ENCODE results near the gene RBM19.

The RBM19 gene

DNA sequence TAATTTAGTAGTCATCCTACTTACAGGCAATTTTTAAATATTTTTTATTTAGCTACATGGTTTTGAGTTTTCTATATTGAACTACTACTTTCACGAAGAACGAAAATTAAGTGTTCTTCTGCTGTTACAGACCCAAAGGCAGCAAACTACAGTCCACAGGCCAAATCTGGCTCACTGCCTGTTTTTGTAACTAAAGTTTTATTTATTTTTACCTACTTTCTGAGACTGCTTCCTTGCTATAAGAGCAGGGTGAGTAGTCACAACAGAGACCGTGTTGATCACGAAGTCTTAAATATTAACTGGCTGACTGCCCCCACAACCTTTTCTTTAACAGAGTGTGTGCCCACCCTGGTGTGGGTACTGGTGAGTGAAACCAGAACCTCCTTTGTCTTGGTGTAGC, 11.6 kb downstream of the RBM19 start:
- peaks cover 6% of the 10 kb centered on the region for H3K36me3 ChIP-seq (ENCODE audit: insufficient read depth, low read length)
- no peaks in the 10 kb centered on the region for H3K4me1 ChIP-seq (ENCODE audit: insufficient read depth, low read length)
- no peaks in the 10 kb centered on the region for H3K9me3 ChIP-seq (ENCODE audit: control insufficient read depth, insufficient read depth, low read length)
- H3K9ac ChIP-seq (ENCODE audit: low read depth, low read length), result no peak overlapping the region

DNA sequence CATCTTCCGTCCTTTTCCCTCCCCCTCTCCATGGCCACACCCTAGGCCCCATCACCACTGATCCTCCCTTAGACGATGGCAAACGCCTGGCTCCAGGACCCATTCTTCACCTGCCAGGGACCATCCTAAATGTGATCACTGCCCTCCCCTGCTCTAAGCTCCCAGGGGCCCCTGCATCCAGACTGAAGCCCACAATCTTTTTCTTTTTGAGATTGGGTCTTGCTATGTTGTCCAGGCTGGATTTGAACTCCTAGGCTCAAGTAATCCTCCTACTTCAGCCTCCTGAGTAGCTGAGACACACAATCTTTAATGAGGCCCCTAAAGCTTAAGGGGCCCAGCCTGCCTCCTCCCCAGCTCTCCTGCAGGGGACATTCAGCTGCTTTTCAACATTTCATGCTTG, 15.3 kb downstream of the RBM19 start:
- Histone ChIP-seq H3K36me3 (ENCODE audit: insufficient read depth, low read length) (peaks cover 5% of the 10 kb centered on the region; the same call in 1 of the 2 replicates), H3K9ac (ENCODE audit: low read depth, low read length) (no peak overlapping the region), H3K4me1 (ENCODE audit: insufficient read depth, low read length) (no peaks in the 10 kb centered on the region), H3K9me3 (ENCODE audit: control insufficient read depth, insufficient read depth, low read length) (no peaks in the 10 kb centered on the region)

GRCh38 chr12:113949321-113950305, 16.5 kb downstream of the RBM19 start:
- Histone ChIP-seq H3K4me1 (ENCODE audit: insufficient read depth, low read length) (no peaks in the 10 kb centered on the region), H3K9me3 (ENCODE audit: control insufficient read depth, insufficient read depth, low read length) (no peaks in the 10 kb centered on the region), H3K36me3 (ENCODE audit: insufficient read depth, low read length) (peaks cover 13% of the 10 kb centered on the region; the same call in 1 of the 2 replicates), H3K9ac (ENCODE audit: low read depth, low read length) (no peak overlapping the region)

DNA sequence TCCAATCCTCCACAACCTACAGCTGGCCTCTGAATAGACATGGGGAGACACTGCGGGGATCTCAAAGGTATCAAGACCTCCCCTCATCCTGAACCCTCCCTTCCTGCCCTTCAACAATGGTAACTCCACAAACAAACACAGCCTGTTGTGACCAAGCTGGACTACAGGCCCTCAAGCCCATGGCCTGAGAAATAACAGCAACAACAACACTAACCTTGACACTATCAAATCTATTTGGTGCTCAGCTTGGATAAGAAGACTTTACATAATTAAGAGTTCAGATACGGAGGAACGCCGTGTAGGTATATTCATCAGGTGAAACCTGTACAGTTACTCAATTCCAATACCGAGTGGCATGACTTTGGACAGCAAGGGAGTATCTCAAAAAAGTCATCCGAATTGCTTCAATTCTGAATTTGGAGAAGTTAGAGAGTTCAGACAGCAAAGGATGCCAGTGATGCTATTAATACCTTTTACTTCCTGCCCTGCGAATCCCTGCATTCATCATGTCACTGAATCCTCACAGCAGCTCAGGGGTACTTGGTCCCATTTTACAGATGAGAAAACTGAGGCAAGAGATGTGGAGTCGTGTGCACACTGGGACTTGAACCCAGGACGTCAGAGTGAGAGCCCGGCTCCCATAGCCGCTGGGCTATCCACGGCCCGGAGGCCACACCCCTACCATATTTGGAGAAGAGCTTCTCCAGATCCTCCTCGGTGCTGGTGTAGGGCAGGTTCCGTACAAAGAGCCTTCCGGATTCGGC, 17.8 kb downstream of the RBM19 start:
- H3K36me3 ChIP-seq (ENCODE audit: insufficient read depth, low read length), result peaks cover 13% of the 10 kb centered on the region; the same call in 1 of the 2 replicates
- no peaks in the 10 kb centered on the region for H3K9me3 ChIP-seq (ENCODE audit: control insufficient read depth, insufficient read depth, low read length)
- no peaks in the 10 kb centered on the region for H3K4me1 ChIP-seq (ENCODE audit: insufficient read depth, low read length)
- no peak overlapping the region for H3K9ac ChIP-seq (ENCODE audit: low read depth, low read length)

DNA sequence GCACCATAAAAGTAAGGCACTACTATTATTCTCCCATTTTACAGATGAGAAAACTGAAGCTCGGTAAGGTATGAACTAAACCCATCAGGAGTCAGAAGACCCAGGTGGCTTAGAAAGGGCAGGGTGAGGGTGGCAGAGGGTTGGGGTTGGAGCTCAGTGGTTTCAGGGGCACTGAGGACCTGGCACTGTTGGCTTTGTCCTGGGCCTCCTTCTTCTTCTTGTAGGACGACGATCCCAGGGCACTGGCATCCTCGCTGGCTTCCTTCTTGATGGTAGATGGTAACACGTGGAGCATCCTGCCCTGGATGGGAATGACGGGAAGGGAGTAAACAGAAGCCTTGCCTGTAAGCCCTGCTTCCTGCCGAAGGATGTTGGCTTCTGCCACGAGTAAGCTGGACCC, 19.9 kb downstream of the RBM19 start:
- Histone ChIP-seq H3K36me3 (ENCODE audit: insufficient read depth, low read length) (peaks cover 16% of the 10 kb centered on the region), H3K9me3 (ENCODE audit: control insufficient read depth, insufficient read depth, low read length) (no peaks in the 10 kb centered on the region), H3K4me1 (ENCODE audit: insufficient read depth, low read length) (no peaks in the 10 kb centered on the region), H3K9ac (ENCODE audit: low read depth, low read length) (no peak overlapping the region)

DNA sequence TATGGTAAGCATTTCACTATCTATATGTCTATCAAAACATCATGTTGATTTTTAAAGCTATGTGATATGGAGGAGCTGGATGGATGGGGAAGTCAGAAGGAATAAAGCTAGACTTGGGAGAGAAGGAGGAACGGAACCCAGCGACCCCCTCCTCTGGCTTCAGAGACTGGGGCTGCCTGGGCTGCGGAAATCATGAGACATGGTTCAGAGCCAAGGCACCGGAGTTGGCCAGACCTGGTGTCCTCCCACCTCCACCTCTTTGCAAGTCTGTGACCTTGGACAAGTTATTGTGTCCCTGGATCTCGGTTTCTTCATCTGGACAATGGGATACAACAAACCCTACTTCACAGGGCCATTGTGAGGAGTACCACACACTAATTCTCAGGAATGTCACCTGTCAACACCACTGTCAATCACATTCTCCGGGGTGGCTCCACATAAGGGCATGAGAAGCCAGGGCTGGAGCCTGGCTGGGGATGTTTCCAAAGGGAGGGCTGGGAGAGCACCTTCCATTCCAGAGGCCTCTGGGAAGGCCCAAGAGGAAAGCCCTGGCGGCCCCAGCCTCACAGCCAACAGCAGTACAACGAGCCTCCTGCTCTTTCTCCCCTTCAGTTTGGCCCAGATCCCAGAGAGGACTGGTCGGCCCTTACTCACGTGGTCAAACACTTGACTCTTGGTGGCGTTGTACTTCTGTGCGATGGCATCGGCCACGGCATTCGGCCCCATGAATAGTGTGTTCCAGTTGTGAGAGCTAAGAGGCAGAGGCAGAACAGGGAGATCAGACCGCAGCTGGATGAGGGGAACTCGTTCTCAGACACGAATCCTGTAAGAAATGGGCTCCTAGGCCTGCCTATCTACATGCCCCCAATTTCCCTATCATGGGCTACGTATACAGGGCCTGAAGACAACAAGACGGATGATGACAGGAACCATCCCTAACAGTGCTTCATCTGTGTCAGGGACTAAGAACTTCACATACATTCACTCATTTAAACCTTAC, 20.7 kb downstream of the RBM19 start:
- no peak overlapping the region for H3K9ac ChIP-seq (ENCODE audit: low read depth, low read length)
- no peaks in the 10 kb centered on the region for H3K9me3 ChIP-seq (ENCODE audit: control insufficient read depth, insufficient read depth, low read length)
- no peaks in the 10 kb centered on the region for H3K4me1 ChIP-seq (ENCODE audit: insufficient read depth, low read length)
- peaks cover 16% of the 10 kb centered on the region for H3K36me3 ChIP-seq (ENCODE audit: insufficient read depth, low read length)

DNA sequence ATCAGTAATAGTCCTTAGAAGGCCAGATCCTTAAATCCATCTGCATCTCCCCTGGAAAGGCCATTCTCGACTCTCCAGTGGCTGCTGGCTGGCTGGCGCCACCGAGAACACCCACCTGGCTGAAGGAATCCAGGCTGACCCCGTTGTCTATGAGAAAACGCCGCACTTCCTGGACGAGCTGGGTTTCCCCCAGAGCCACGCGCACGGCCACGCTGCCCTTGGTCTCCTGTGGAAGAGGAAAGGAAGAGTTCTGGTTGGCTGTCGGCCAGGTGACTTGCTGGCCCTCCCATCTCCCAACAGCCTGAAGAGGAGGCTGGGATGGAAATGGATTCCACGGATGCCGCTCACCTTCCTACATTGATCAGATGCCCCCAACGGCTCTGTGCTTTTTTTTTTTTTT, 23.9 kb downstream of the RBM19 start:
- H3K36me3 ChIP-seq (ENCODE audit: insufficient read depth, low read length), result peaks cover 11% of the 10 kb centered on the region
- H3K9ac ChIP-seq (ENCODE audit: low read depth, low read length), result no peak overlapping the region
- H3K4me1 ChIP-seq (ENCODE audit: insufficient read depth, low read length), result no peaks in the 10 kb centered on the region
- H3K9me3 ChIP-seq (ENCODE audit: control insufficient read depth, insufficient read depth, low read length), result no peaks in the 10 kb centered on the region

DNA sequence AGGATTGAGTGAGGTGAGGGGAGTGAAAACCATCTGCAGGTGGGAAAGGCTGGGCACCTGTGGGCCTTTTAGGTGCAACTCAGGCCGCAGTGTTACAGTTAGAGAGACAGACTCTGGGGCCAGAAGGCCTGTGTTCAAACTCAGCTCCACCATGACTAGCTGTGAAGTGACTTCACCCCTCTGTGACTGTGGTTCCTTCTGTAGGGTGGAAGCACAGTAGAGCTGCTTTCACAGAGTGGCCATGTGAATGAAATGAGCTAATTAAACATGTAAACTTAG, 25.0 kb downstream of the RBM19 start:
- Histone ChIP-seq H3K4me1 (ENCODE audit: insufficient read depth, low read length) (no peaks in the 10 kb centered on the region), H3K36me3 (ENCODE audit: insufficient read depth, low read length) (peaks cover 11% of the 10 kb centered on the region), H3K9ac (ENCODE audit: low read depth, low read length) (no peak overlapping the region), H3K9me3 (ENCODE audit: control insufficient read depth, insufficient read depth, low read length) (no peaks in the 10 kb centered on the region)

DNA sequence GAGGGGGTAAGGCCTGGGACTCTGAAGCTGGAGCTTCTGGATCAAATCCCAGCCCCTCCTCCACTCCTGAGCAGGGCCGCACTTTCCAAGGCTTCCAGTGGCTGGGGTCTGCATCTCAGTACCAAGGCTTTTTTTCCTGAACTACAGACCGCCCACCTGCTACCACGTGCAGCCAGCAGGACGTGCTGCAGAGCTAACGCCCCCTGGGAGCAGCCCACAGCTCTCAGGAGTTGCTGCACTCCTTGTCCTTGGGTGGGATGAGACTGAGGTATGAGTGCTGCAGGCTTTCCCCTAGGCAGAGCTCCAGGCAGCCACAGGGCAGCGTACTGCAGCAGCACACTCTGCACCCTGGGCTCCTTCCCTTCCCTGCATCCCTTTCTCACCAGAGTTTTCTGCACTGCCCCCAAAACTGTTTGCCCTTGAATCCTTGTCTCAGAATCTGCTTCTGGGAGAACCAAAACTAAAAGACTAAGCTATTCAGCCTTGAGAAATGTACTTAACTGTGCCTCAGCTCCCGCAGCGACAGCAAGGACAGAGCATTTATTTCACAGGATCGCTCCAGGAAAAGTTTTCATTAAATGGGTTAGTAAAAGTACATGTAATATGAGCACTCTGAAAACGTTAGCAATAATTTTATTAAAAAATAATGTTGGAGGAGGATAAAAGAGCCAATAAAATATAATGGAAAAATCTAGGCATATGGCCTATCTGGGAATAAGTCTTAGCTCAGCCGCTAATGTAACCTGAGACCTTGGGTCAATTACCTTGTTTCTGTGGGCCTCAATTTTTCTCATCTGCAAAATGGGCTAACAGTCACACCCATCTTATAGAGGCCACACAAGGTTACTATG, 25.5 kb downstream of the RBM19 start:
- Histone ChIP-seq H3K9ac (ENCODE audit: low read depth, low read length) (no peak overlapping the region), H3K4me1 (ENCODE audit: insufficient read depth, low read length) (no peaks in the 10 kb centered on the region)

DNA sequence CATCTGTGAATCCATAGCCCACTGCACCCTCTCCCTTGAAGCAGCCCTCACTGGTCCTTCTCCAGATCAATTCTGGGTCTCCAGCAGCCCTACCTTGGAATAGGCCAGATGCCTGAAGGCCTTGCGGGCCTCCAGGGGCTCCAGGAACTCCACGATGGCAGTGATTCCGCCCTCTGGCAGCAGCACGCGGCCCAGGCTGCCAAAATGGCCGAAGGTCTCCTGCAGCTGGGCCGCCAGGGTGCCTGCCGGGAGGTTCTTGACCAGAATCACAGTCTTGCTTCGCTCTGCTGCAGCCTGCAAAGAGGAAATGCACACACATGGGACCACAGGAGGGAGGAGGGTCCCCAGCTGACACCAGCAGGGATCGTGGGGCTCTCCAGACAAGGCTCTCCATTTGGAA, 26.3 kb downstream of the RBM19 start:
- Histone ChIP-seq H3K9me3 (ENCODE audit: control insufficient read depth, insufficient read depth, low read length) (no peaks in the 10 kb centered on the region), H3K4me1 (ENCODE audit: insufficient read depth, low read length) (no peaks in the 10 kb centered on the region), H3K9ac (ENCODE audit: low read depth, low read length) (no peak overlapping the region), H3K36me3 (ENCODE audit: insufficient read depth, low read length) (peaks cover 3% of the 10 kb centered on the region)

More for the DNA sequence above, 25.5 kb downstream of the RBM19 start:
- Histone ChIP-seq H3K9me3 (ENCODE audit: control insufficient read depth, insufficient read depth, low read length) (no peaks in the 10 kb centered on the region), H3K36me3 (ENCODE audit: insufficient read depth, low read length) (peaks cover 9% of the 10 kb centered on the region)

DNA sequence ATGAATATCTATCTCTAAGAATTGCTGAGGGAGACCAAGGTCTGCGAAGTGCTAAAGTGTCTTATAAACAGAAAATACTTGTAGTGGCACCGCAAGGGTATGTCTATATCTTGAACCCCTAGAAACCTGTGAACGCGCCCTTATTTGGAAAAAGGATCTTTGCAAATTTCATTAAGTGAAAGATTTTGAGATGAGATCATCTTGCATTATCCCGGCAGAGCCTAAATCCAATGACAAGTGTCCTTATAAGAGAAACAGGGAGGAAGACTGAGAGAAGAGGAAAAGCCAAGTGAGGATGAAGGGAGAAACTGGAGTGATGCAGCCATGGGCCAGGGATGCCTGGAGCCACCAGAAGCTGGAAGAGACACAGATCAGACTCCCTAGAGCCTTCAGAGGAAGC, 27.7 kb downstream of the RBM19 start:
- no peaks in the 10 kb centered on the region for H3K9me3 ChIP-seq (ENCODE audit: control insufficient read depth, insufficient read depth, low read length)
- peaks cover 2% of the 10 kb centered on the region; the same call in 1 of the 2 replicates for H3K4me1 ChIP-seq (ENCODE audit: insufficient read depth, low read length)
- H3K36me3 ChIP-seq (ENCODE audit: insufficient read depth, low read length), result peaks cover 3% of the 10 kb centered on the region
- no peak overlapping the region for H3K9ac ChIP-seq (ENCODE audit: low read depth, low read length)

- H3K9ac ChIP-seq (ENCODE audit: low read depth, low read length), result no peak overlapping the region
- peaks cover 15% of the 10 kb centered on the region; the same call in 1 of the 2 replicates for H3K4me1 ChIP-seq (ENCODE audit: insufficient read depth, low read length)
- no peaks in the 10 kb centered on the region for H3K9me3 ChIP-seq (ENCODE audit: control insufficient read depth, insufficient read depth, low read length)
- no peaks in the 10 kb centered on the region; the same call in none of the 2 replicates for H3K36me3 ChIP-seq (ENCODE audit: insufficient read depth, low read length)
Measured at GRCh38 chr12:113936460-113936859, 29.7 kb downstream of the RBM19 start.

- peaks cover 15% of the 10 kb centered on the region; the same call in 1 of the 2 replicates for H3K4me1 ChIP-seq (ENCODE audit: insufficient read depth, low read length)
- no peaks in the 10 kb centered on the region for H3K9me3 ChIP-seq (ENCODE audit: control insufficient read depth, insufficient read depth, low read length)
- H3K36me3 ChIP-seq (ENCODE audit: insufficient read depth, low read length), result no peaks in the 10 kb centered on the region; the same call in none of the 2 replicates
- no peak overlapping the region for H3K9ac ChIP-seq (ENCODE audit: low read depth, low read length)
Measured at GRCh38 chr12:113935459-113935858, 30.7 kb downstream of the RBM19 start.
